GM19468 (cell line): ENCODE data around the gene KCND2.

Experiments
- ATAC-seq: cut with Tn5 transposase; IDR thresholded peaks from one replicate; pipeline ENCODE4 v1.9.1; 2021; ENCODE audit warnings: mild to moderate bottlenecking, moderate library complexity, moderate number of reproducible peaks; ENCODE audit not compliant: unreplicated experiment; ENCODE audit errors: extremely low read depth

Gene KCND2

GRCh38 chr7:120472892-120473291 lies 199.9 kb downstream of the KCND2 start:
- ATAC-seq: no peak

DNA sequence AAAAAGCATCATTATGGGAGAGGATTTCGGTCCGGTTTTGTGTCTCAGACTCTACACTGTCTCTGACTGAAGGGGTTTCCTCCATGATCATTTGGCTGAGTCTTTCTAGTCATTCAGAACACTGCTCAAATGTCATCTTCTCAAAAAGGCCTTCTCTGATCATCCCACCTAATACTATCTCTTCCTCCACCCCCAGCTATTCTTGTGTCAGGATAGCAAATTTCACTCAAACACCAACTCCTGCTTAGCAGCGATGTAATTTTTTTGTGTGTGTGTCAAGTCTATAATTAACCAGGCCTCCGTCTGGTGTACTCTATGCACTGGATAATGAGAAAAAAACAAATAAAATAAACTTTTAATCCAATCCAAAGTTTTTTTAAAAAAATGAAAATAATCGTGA lies 200.4 kb downstream of the KCND2 start:
- no peak for ATAC-seq

- ATAC-seq: no peak
These were observed 203.0 kb downstream of the KCND2 start for GRCh38 chr7:120475994-120476393.

DNA sequence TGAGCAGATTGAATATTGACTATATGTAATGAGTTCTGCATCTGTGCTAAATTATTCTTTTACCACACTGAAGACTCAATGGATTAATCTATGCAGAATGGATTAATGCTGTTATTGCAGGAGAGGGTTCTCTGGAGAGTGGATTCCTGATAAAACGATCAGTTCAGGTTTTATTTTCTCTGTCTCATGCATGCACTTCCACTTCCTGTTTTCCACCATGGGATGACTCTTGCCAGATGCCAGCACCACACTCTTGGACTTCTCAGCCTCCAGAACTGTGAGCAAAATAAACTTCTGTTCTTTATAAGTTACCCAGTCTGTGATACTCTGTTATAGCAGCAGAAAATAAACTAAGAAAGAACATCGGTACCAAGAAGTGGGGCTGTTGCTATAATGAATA lies 207.5 kb downstream of the KCND2 start:
- no peak for ATAC-seq

GRCh38 chr7:120480930-120481329 lies 208.0 kb downstream of the KCND2 start:
- no peak for ATAC-seq

GRCh38 chr7:120486164-120486563 lies 213.2 kb downstream of the KCND2 start:
- ATAC-seq: no peak

DNA sequence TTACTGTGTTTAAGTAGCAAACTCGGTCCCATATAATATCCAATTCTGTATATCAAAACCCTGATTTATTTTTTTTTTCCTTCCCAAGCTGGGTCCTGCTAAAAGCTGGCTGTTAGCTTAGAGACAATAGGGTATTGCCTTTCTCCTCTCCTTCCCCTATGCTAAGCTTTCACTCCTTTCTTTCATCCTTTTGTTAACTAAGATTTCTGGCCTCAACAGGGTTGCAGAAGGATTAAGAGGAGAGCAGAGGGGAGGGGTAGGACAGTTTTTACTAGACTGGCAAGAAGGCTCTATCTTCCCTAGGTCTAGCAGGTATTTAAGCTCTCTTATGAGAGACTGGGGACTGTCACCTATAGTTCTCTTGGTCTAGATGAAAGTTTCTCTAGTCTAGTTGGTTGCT lies 229.2 kb downstream of the KCND2 start:
- ATAC-seq: no peak

DNA sequence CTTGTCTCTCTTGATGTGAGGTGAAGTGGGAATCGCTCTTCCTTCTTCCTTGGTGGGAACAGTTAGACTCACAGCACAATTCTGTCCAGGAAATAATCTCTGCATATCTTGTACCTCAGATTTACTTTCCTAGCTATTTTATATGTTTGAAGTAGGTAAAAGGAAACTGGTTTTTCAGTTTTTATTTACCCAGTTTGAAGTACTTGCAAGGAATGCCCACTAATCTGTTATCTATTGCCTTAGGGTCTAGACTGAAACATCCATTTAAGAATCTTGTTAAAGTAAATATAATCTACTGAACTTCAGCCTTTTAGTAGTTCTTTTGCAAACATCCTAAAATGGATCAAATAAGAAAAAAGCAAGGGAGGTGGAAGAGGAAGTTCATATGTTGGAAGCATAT lies 229.8 kb downstream of the KCND2 start:
- ATAC-seq: no peak

- ATAC-seq: no peak
These were observed 231.4 kb downstream of the KCND2 start for GRCh38 chr7:120504386-120504785.

DNA sequence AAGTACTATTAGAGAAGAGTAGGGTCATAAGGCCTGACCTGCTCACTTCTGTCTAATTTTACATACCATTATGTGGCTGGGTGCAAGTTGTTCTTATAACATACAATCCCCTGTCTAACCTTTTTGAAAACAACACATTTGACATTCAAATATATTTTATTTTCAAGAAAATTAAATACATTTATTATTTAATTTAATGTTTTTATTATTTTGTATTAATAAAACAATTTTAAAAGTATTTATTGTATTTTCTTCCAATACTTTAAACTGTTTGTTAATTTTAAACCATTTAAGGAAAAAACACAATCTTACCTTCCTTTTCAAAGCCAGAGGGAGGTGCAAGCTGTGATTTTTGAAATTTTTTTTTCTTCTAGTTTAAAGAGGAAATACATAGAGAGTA lies 232.8 kb downstream of the KCND2 start:
- no peak for ATAC-seq

GRCh38 chr7:120512701-120513100 lies 239.7 kb downstream of the KCND2 start:
- no peak for ATAC-seq

- no peak for ATAC-seq
These were observed 246.2 kb downstream of the KCND2 start for GRCh38 chr7:120519224-120519623.

DNA sequence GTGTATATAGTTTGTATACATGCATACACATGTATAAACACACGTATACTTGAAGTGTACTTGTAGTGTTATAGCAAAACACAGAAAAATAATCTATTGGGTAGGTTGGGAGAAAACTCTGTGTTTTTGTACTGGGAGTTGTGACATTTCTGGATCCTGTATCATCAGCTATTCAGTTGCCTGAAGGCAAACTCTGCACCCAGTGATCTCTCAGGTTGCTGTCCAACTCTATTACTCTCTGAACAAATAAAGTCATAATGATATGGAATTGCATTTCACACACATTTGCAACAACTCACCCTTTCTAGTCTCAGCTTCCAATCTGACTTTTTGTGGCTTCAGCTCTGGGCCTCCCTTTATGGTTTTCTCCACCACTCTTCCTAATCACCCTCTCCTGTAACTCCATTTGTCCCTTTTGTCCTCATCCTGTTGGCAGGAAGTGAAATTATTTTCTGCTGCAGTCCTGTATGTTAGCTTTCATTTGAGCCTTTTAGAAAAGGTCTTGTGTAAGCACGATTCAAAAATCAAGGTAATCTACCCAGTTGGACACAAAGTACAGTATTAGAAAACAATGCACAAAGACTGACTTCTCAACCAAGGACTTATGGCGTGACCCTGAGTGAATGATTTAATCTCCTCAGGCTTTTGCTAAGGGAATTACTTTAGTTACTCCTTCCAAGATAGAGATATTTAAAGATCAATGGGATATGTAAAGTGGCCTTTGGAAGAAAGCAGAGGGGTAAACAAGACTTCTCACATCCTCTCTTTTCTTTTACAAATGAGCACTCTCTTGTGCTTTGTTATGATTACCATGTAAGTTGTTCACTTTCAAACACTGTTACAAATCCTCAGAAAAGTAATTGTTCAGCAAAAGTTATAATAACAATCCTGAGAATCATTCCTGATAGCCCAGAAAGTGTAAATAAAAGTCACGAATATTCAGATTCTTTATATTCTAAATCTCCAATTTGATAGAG lies 249.1 kb downstream of the KCND2 start:
- ATAC-seq: no peak

DNA sequence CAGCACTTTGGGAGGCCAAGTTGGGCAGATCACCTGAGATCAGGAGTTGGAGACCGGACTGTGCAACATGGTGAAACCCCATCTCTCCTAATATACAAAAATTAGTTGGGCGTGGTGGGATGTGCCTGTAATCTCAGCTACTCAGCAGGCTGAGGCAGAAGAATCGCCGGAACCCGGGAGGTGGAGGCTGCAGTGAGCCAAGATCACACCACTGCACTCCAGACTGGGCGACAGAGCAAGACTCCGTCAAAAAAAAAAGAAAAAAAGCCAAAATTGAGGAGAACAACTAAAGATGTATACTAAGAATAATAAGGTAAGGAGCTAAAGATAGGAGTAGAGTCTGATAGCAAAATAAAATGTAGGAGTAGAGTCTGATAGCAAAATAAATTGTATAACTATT lies 251.0 kb downstream of the KCND2 start:
- no peak for ATAC-seq

- no peak for ATAC-seq
These were observed 254.0 kb downstream of the KCND2 start for GRCh38 chr7:120526902-120527509.

GRCh38 chr7:120529736-120530135 lies 256.8 kb downstream of the KCND2 start:
- no peak for ATAC-seq

DNA sequence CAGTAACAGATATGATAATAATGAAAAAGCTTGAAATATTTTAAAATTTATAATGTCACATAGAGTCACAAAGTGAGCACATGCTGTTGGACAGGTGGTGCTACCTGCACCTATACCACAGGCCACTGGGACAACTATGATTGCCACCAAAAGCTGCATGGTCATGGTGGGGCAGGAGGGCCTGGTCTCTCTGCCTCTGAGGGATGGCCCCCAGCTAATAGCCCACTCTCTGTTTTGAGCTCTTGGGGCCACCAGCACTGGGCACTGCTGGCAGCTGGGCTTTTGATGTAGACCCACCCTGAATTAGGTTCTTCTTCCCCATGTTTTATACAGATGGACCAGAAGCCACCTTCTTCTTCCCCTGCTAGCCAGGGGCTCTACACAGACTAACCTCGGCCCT lies 265.4 kb downstream of the KCND2 start:
- no peak for ATAC-seq

DNA sequence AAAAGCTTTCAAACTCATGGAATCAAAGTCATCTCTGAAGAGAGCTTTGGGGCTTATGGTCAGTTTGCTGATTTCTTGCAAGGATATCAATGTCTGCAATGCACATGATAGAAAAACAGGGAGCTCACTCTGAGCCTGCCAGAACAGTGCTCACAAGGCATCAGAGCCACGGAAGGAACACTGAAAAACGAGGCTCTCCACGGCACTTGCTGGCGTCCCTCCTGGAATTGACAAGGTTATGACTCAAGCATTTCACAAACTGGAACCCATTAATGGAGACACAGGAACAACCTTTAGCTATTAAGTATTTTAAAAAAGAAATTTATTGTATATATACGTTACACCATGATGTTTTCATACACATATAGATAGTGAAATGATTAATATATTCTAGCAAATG lies 266.3 kb downstream of the KCND2 start:
- ATAC-seq: no peak

DNA sequence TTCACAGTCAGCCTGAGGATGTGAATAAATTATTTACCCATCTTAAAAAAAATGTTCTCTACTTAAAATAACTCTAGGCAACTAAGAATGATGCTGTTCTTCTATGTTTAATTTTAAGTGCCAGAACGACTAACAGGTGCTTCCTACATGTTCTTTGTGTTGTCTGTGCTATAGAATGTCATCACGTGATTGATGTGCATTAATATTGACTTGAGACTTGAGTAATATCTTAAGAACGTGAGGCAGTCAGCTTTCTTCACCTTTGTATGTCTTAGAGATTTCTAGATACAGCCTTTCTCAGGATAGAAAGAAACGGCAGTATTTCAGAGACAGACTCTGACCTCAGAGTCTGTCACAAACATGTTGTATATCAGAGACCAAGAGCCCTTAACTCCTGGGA lies 274.6 kb downstream of the KCND2 start:
- no peak for ATAC-seq

- ATAC-seq: peak; percentile 18
These were observed 277.6 kb downstream of the KCND2 start for GRCh38 chr7:120550494-120551048.

DNA sequence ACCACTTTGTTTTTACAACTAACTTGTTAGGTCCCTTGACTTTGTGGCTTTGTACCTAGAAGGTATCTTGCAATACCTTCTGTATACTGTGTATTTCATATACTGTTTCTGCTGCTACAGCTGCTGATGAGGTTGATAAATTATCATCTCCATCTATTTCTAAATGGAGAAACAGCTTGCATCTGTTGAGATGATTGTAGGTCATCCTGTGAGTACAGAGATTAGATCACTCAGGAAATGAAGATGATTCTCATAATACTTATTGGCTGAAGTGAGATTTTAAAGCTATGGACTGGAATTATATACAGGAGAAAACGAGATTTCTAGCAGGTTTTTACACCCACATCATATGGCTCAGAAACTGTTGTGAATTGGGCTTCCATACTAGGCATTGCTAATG lies 280.5 kb downstream of the KCND2 start:
- ATAC-seq: no peak
